ENCODE results near the gene DNAH11.
"Not testable (repeated sequence)": the region's sequence is repeated elsewhere in the genome, so short reads cannot be mapped to it uniquely, and the experiment has no call there.

Gene DNAH11

GRCh38 chr7:21717323-21717722 lies 174.5 kb downstream of the DNAH11 start:
- DNase-seq (ENCODE audit: low read depth) = no peak

- no peak for DNase-seq (ENCODE audit: low read depth)
Observed at GRCh38 chr7:21718391-21718790, 175.6 kb downstream of the DNAH11 start.

- DNase-seq (ENCODE audit: low read depth) = no peak
Observed at GRCh38 chr7:21719846-21720245, 177.0 kb downstream of the DNAH11 start.

- no peak for DNase-seq (ENCODE audit: low read depth)
Observed at GRCh38 chr7:21722371-21722770, 179.5 kb downstream of the DNAH11 start.

- no peak for DNase-seq (ENCODE audit: low read depth)
Observed at GRCh38 chr7:21724562-21724961, 181.7 kb downstream of the DNAH11 start.

GRCh38 chr7:21730399-21730798 lies 187.6 kb downstream of the DNAH11 start:
- no peak for DNase-seq (ENCODE audit: low read depth)

- no peak for DNase-seq (ENCODE audit: low read depth)
Observed at GRCh38 chr7:21731977-21732376, 189.1 kb downstream of the DNAH11 start.

GRCh38 chr7:21732956-21733355 lies 190.1 kb downstream of the DNAH11 start:
- DNase-seq (ENCODE audit: low read depth) = not testable (repeated sequence)

- DNase-seq (ENCODE audit: low read depth) = no peak
Observed at GRCh38 chr7:21733837-21734236, 191.0 kb downstream of the DNAH11 start.

GRCh38 chr7:21743493-21743892 lies 200.7 kb downstream of the DNAH11 start:
- DNase-seq (ENCODE audit: low read depth) = no peak

GRCh38 chr7:21746949-21747348 lies 204.1 kb downstream of the DNAH11 start:
- no peak for DNase-seq (ENCODE audit: low read depth)

- DNase-seq (ENCODE audit: low read depth) = no peak
Observed at GRCh38 chr7:21747806-21748205, 205.0 kb downstream of the DNAH11 start.

GRCh38 chr7:21749378-21749777 lies 206.5 kb downstream of the DNAH11 start:
- DNase-seq (ENCODE audit: low read depth) = no peak

- no peak for DNase-seq (ENCODE audit: low read depth)
Observed at GRCh38 chr7:21753071-21753470, 210.2 kb downstream of the DNAH11 start.

- DNase-seq (ENCODE audit: low read depth) = no peak
Observed at GRCh38 chr7:21754963-21755362, 212.1 kb downstream of the DNAH11 start.

GRCh38 chr7:21757537-21758282 lies 214.9 kb downstream of the DNAH11 start:
- no peak for DNase-seq (ENCODE audit: low read depth)

GRCh38 chr7:21758286-21758685 lies 215.4 kb downstream of the DNAH11 start:
- DNase-seq (ENCODE audit: low read depth) = no peak

- DNase-seq (ENCODE audit: low read depth) = no peak
Observed at GRCh38 chr7:21762469-21762868, 219.6 kb downstream of the DNAH11 start.

GRCh38 chr7:21763818-21764217 lies 221.0 kb downstream of the DNAH11 start:
- DNase-seq (ENCODE audit: low read depth) = no peak

- DNase-seq (ENCODE audit: low read depth) = no peak
Observed at GRCh38 chr7:21766218-21766617, 223.4 kb downstream of the DNAH11 start.

GRCh38 chr7:21767300-21767900 lies 224.6 kb downstream of the DNAH11 start:
- DNase-seq (ENCODE audit: low read depth) = peak; percentile 16

GRCh38 chr7:21768279-21768678 lies 225.4 kb downstream of the DNAH11 start:
- DNase-seq (ENCODE audit: low read depth) = no peak

GRCh38 chr7:21771266-21771665 lies 228.4 kb downstream of the DNAH11 start:
- DNase-seq (ENCODE audit: low read depth) = no peak
